ENCODE results near the gene TENT5A.

Gene TENT5A

DNA sequence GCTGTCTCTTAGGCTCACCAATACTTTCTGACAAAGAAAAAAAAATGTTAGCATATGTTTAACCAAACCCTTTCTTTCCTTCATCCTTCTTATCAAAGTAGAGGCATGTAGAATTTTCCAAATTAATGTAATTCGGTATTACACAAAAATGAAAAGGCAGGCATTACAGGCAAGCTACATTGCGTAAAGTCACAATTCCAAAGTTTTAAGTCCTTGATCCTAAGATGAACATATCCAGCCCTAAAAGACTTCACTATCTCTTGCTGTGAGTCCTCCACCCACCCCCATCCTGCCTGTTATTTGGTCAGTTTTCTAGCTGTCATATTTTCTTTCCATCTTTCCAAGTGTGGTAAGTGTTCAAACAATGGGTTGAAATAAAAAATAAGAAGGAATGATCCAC, 12.1 kb upstream of the TENT5A start:
- FAIRE-seq (no peak), DNase-seq (ENCODE audit: insufficient read length, low spot score) (no peak)
- TF ChIP-seq, protein P1, sequence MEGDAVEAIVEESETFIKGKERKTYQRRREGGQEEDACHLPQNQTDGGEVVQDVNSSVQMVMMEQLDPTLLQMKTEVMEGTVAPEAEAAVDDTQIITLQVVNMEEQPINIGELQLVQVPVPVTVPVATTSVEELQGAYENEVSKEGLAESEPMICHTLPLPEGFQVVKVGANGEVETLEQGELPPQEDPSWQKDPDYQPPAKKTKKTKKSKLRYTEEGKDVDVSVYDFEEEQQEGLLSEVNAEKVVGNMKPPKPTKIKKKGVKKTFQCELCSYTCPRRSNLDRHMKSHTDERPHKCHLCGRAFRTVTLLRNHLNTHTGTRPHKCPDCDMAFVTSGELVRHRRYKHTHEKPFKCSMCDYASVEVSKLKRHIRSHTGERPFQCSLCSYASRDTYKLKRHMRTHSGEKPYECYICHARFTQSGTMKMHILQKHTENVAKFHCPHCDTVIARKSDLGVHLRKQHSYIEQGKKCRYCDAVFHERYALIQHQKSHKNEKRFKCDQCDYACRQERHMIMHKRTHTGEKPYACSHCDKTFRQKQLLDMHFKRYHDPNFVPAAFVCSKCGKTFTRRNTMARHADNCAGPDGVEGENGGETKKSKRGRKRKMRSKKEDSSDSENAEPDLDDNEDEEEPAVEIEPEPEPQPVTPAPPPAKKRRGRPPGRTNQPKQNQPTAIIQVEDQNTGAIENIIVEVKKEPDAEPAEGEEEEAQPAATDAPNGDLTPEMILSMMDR (IDR thresholded peaks at IDR 0.05; ENCODE audit: insufficient read depth, missing control alignments), result no peak

DNA sequence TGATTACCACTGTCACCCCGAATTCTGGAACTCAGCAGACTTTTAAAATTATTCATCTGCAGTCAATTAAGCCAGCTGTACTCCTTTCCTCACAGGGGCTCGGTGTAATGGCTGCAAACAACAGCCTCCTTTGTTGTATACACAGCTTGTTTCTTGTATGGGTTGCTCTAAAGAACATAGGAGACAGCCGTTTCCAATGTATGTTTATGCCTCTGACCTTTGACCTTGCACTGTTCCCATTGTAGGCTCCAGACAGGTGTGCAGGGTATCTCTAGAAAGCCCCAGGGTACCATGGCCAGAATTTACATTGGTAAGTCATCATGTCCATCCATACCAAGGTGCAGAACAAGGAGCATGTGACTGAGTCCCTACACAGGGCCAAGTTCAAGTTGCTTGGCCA, 11.5 kb upstream of the TENT5A start:
- FAIRE-seq, result no peak
- TF ChIP-seq, protein P1 (IDR thresholded peaks at IDR 0.05; ENCODE audit: insufficient read depth, missing control alignments), result no peak
- DNase-seq (ENCODE audit: insufficient read length, low spot score), result no peak

GRCh38 chr6:81763051-81763450, 10.6 kb upstream of the TENT5A start:
- TF ChIP-seq, protein P1 (IDR thresholded peaks at IDR 0.05; ENCODE audit: insufficient read depth, missing control alignments), result no peak
- DNase-seq (ENCODE audit: insufficient read length, low spot score) (no peak), FAIRE-seq (peak; percentile 73)

GRCh38 chr6:81762606-81763005, 10.1 kb upstream of the TENT5A start:
- no peak for FAIRE-seq
- no peak for DNase-seq (ENCODE audit: insufficient read length, low spot score)
- TF ChIP-seq, protein P1 (IDR thresholded peaks at IDR 0.05; ENCODE audit: insufficient read depth, missing control alignments), result no peak

DNA sequence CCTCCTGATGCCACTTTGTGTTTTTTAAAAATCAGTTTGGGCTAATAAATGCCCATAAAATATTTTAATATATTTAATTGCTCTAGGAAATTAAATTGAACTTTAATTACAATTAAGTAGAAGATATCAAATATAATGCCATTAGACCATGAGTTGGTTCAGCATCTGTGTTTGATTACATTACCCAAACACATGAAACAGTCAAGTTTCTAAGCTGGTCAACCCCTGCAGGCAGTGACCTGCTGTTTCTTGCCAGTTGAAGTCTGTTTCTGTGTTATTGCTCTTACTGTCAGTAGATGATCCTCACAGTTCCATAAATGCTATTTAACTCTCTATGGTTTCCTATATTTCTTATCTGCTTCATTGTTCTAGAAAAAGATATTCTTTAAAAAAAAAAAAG, 9.7 kb upstream of the TENT5A start:
- no peak for DNase-seq (ENCODE audit: insufficient read length, low spot score)
- TF ChIP-seq, protein P1 (IDR thresholded peaks at IDR 0.05; ENCODE audit: insufficient read depth, missing control alignments), result no peak
- FAIRE-seq, result no peak

- DNase-seq (ENCODE audit: insufficient read length, low spot score) (no peak), FAIRE-seq (no peak)
- TF ChIP-seq, protein P1 (IDR thresholded peaks at IDR 0.05; ENCODE audit: insufficient read depth, missing control alignments), result no peak
These were observed 8.7 kb upstream of the TENT5A start for GRCh38 chr6:81761197-81761596.

- DNase-seq (ENCODE audit: insufficient read length, low spot score) (no peak), FAIRE-seq (no peak)
- TF ChIP-seq, protein P1 (IDR thresholded peaks at IDR 0.05; ENCODE audit: insufficient read depth, missing control alignments), result no peak
These were observed 7.3 kb upstream of the TENT5A start for GRCh38 chr6:81759782-81760181.
